K562 (cell line): Measurements from ENCODE around the gene SLC12A3. TPM values are rescaled to one million over a fixed set of nuclear protein-coding genes. Genes with fewer than 3 reads are reported as not detected.

Experiments
- ATAC-seq: fragments of 200-7000 bp; cut with Tn5 transposase; 3 replicates; pipeline ENCODE4 v1.9.1; 2020; ENCODE audit warnings: moderate library complexity
- BruUV-seq: library from RNA; stranded (reverse); fragments of 400-500 nt; replicated peaks from 2 replicates; lab custom pipeline; 2021; lab: Mats Ljungman, UMichigan
- CTCF ChIA-PET: fragments of 300-600 bp; formaldehyde crosslinking; extraction: SDS; loops from one replicate; lab custom pipeline; 2021; ENCODE audit warnings: low intra/inter-chr PET ratio; lab: Yijun Ruan, JAX
- POLR2A ChIA-PET: fragments of 300-600, 350-650 bp; sonication (Branson Sonifier 250); formaldehyde crosslinking; extraction: SDS; loops from one replicate; lab custom pipeline; 2021; ENCODE audit warnings: antibody characterized with exemption, inconsistent platforms; lab: Yijun Ruan, JAX
- DNase-seq, 4 experiments: peaks; one replicate each; pipeline versions ENCODE4 v3.0.0 to v3.0.0-alpha.2; 2011 to 2018; ENCODE audit warnings: low spot score in 3 of 4, mixed read lengths in 3 of 4; ENCODE audit errors: extremely low read depth in 1 of 4
- FAIRE-seq: peaks from 2 replicates; lab custom pipeline; 2011; peaks lifted over from hg19 to GRCh38; lab: Jason Lieb, UNC
- H2AFZ ChIP-seq: 2 replicates; pipeline ENCODE4 v1.6.0; 2011; ENCODE audit warnings: low read depth, low read length, control low read depth, inconsistent platforms
- H3K27ac ChIP-seq: fragments of 200-600 bp; 3 replicates; pipeline ENCODE4 v1.8.0; 2011; ENCODE audit warnings: low read depth, mild to moderate bottlenecking, control low read depth, inconsistent platforms, low read length, moderate library complexity, mixed read lengths; ENCODE audit errors: extremely low read depth
- H3K27me3 ChIP-seq, 2 experiments: fragments of 300-600 bp in 1 of 2; 2 replicates in 1 of 2; 3 replicates in 1 of 2; pipeline versions ENCODE4 v1.6.0 to v1.8.0; 2011; ENCODE audit warnings: inconsistent platforms in 2 of 2, low read length in 2 of 2, mild to moderate bottlenecking in 1 of 2, mixed read lengths in 1 of 2, moderate library complexity in 1 of 2; ENCODE audit not compliant: control insufficient read depth in 2 of 2, insufficient read depth in 2 of 2
- H3K36me3 ChIP-seq: fragments of 300-600 bp; 3 replicates; pipeline ENCODE4 v1.8.0; 2011; ENCODE audit warnings: mild to moderate bottlenecking, low read length, inconsistent platforms; ENCODE audit not compliant: control insufficient read depth, insufficient read depth
- H3K4me1 ChIP-seq, 2 experiments: fragments of 200-600 bp in 1 of 2; replicated peaks in 1 of 2; 2 replicates in 1 of 2; 3 replicates in 1 of 2; pipeline versions ENCODE4 v1.5.1 to v1.8.0; 2011; ENCODE audit warnings: inconsistent platforms in 2 of 2, low read length in 2 of 2, mild to moderate bottlenecking in 1 of 2, mixed read lengths in 1 of 2, moderate library complexity in 1 of 2; ENCODE audit not compliant: control insufficient read depth in 2 of 2, insufficient read depth in 2 of 2
- H3K4me2 ChIP-seq: 2 replicates; pipeline ENCODE4 v1.6.1; 2011; ENCODE audit warnings: low read length, control low read depth, inconsistent platforms, mixed read lengths; ENCODE audit not compliant: insufficient read depth
- H3K4me3 ChIP-seq: fragments of 200-600 bp; sonication (generic), shearing (Covaris generic); 2 replicates; pipeline ENCODE4 v1.5.1; 2016; ENCODE audit warnings: control low read depth, inconsistent platforms
- H3K79me2 ChIP-seq: fragments of 200-600 bp; 3 replicates; pipeline ENCODE4 v1.8.0; 2011; ENCODE audit warnings: low read length, inconsistent platforms; ENCODE audit not compliant: control insufficient read depth, insufficient read depth
- H3K9ac ChIP-seq, 2 experiments: 2 replicates each; pipeline versions ENCODE4 v1.6.0 to v1.6.1; 2011; ENCODE audit warnings: low read depth in 2 of 2, low read length in 2 of 2, control low read depth in 1 of 2, inconsistent platforms in 1 of 2, mild to moderate bottlenecking in 1 of 2, mixed read lengths in 1 of 2; ENCODE audit not compliant: insufficient read depth in 1 of 2
- H3K9me1 ChIP-seq: one replicate; pipeline ENCODE4 v1.6.0; 2011; ENCODE audit warnings: inconsistent platforms, mild to moderate bottlenecking, low read length, moderate library complexity; ENCODE audit not compliant: control insufficient read depth, insufficient read depth
- H3K9me3 ChIP-seq: replicated peaks from 2 replicates; pipeline ENCODE4 v1.5.1; 2011; ENCODE audit warnings: low read depth, low read length, inconsistent platforms; ENCODE audit not compliant: control insufficient read depth, insufficient read depth
- H4K20me1 ChIP-seq: replicated peaks from 2 replicates; pipeline ENCODE4 v1.6.1; 2011; ENCODE audit warnings: low read length, inconsistent platforms, mixed read lengths; ENCODE audit not compliant: control insufficient read depth, insufficient read depth
- ATF7 ChIP-seq: fragments of 450-650 bp; IDR thresholded peaks from 2 replicates; pipeline ENCODE4 v1.7.1; 2014; ENCODE audit warnings: mild to moderate bottlenecking, moderate library complexity
- BCLAF1 ChIP-seq, 2 experiments: fragments of 450-650 bp in 1 of 2; IDR thresholded peaks; 2 replicates each; pipeline ENCODE4 v1.6.1; 2011 to 2017; ENCODE audit warnings: low read depth in 2 of 2, antibody characterized with exemption in 1 of 2, borderline replicate concordance in 1 of 2, low read length in 1 of 2, mild to moderate bottlenecking in 1 of 2, mixed read lengths in 1 of 2; ENCODE audit not compliant: control insufficient read depth in 1 of 2
- HNRNPL ChIP-seq: fragments of 200-400 bp; formaldehyde crosslinking; IDR thresholded peaks from 2 replicates; pipeline ENCODE4 v1.6.1; 2017; ENCODE audit warnings: low read depth, mild to moderate bottlenecking, low read length
- KDM5B ChIP-seq: fragments of 200-600 bp; sonication (generic); IDR thresholded peaks from 2 replicates; pipeline ENCODE4 v1.6.1; 2012; ENCODE audit warnings: low read depth, mild to moderate bottlenecking, moderate library complexity, low read length, control low read depth, inconsistent platforms; ENCODE audit not compliant: insufficient replicate concordance
- MAZ ChIP-seq, 2 experiments: fragments of 450-650 bp in 1 of 2; sonication (generic) in 1 of 2; formaldehyde crosslinking; IDR thresholded peaks in 1 of 2; conservative IDR thresholded peaks in 1 of 2; 2 replicates each; pipeline versions ENCODE4 v1.4.0 to v1.5.0; 2020; ENCODE audit warnings: mild to moderate bottlenecking in 1 of 2, missing genetic modification reagents in 1 of 2
- POLR2G ChIP-seq: fragments of 200-400 bp; formaldehyde crosslinking; IDR thresholded peaks from 2 replicates; pipeline ENCODE4 v1.6.1; 2017; ENCODE audit warnings: low read depth, mild to moderate bottlenecking, antibody characterized with exemption, low read length, moderate library complexity
- POLR3A ChIP-seq: IDR thresholded peaks from 2 replicates; pipeline ENCODE4 v1.6.1; 2011; ENCODE audit warnings: borderline replicate concordance, mild to moderate bottlenecking, moderate library complexity; ENCODE audit not compliant: insufficient read length, insufficient read depth; ENCODE audit errors: extremely low read depth
- STAT5A ChIP-seq: IDR thresholded peaks from 2 replicates; pipeline ENCODE4 v1.6.1; 2012; ENCODE audit warnings: low read length, inconsistent platforms, borderline replicate concordance
- ZNF121 ChIP-seq: sonication (generic); formaldehyde crosslinking; conservative IDR thresholded peaks from 2 replicates; pipeline ENCODE4 v1.8.0; 2022; ENCODE audit warnings: missing genetic modification reagents
- ZNF224 ChIP-seq: sonication (generic); formaldehyde crosslinking; IDR thresholded peaks from 2 replicates; pipeline ENCODE4 v1.8.0; 2022; ENCODE audit warnings: mild to moderate bottlenecking, missing genetic modification reagents
- ZNF445 ChIP-seq: fragments of 250-450 bp; sonication (Bioruptor Pico); IDR thresholded peaks from 2 replicates; pipeline ENCODE4 v1.4.0; 2020; ENCODE audit warnings: low read depth, mild to moderate bottlenecking, moderate library complexity
- ZNF57 ChIP-seq: fragments of 450-650 bp; formaldehyde crosslinking; IDR thresholded peaks from 2 replicates; pipeline ENCODE4 v1.4.0; 2020; ENCODE audit warnings: mild to moderate bottlenecking, moderate library complexity
- ZNF76 ChIP-seq: fragments of 250-450 bp; sonication (Bioruptor Pico); IDR thresholded peaks from 2 replicates; pipeline ENCODE4 v1.4.0; 2020; ENCODE audit warnings: mild to moderate bottlenecking, moderate library complexity, borderline replicate concordance
- WGBS: fragments of 100-300 bp; shearing (Covaris generic); methylation state at CpG from one replicate; pipeline ENCODE4 v1.1.6; 2016; ENCODE audit warnings: low coverage, mixed read lengths; ENCODE audit not compliant: insufficient coverage; ENCODE audit errors: missing lambda C conversion rate; 5-methylcytosine and 5-hydroxymethylcytosine counted together
- in situ Hi-C: fragments of 300-500 bp; cut with MboI; formaldehyde crosslinking; loops from 4 replicates; pipeline ENCODE4 v1.15.0; 2018; ENCODE audit warnings: inconsistent platforms, mixed read lengths
- intact Hi-C: fragments of 100-400 bp; cut with micrococcal nuclease; formaldehyde crosslinking; loops from 2 replicates; pipeline ENCODE4 v1.14.2; 2022
- polyA plus RNA-seq, 8 experiments: library from polyadenylated mRNA; depleted of rRNA in 4 of 8; stranded (reverse) in 5 of 8; unstranded in 3 of 8; fragments of >200 nt; fragmentation: Nextera tagmentation in 2 of 8; fragmentation: Illumina TruSeq in 1 of 8; extraction: Ambion mirVana in 2 of 8; extraction: Trizol in 1 of 8; gene quantifications; 2 replicates each; pipeline versions ENCODE4 v1.2.1 to v1.2.3, GENCODE V29; 2011 to 2014; ENCODE audit warnings: inconsistent platforms in 1 of 8, missing spikeins in 1 of 8
- total RNA-seq, 7 experiments: library from RNA; depleted of rRNA in 6 of 7; stranded (reverse); fragments of >200 nt in 6 of 7; fragmentation: Illumina TruSeq in 2 of 7; extraction: Trizol in 2 of 7; gene quantifications; 2 replicates each; pipeline versions ENCODE4 v1.2.1 to v1.2.3, GENCODE V29; 2011 to 2021; ENCODE audit warnings: low replicate concordance in 1 of 7
- TF ChIP-seq, protein P1 (sequence below): sonication (generic); formaldehyde crosslinking; IDR thresholded peaks from 2 replicates; pipeline ENCODE4 v1.8.0; 2022; ENCODE audit warnings: mild to moderate bottlenecking, missing genetic modification reagents

The SLC12A3 gene
- total and polyA plus RNA-seq, 9 of the 15 experiments (the other 6 are each of a cell fraction or from before 2014, with no cell fraction given), result not detected

DNA sequence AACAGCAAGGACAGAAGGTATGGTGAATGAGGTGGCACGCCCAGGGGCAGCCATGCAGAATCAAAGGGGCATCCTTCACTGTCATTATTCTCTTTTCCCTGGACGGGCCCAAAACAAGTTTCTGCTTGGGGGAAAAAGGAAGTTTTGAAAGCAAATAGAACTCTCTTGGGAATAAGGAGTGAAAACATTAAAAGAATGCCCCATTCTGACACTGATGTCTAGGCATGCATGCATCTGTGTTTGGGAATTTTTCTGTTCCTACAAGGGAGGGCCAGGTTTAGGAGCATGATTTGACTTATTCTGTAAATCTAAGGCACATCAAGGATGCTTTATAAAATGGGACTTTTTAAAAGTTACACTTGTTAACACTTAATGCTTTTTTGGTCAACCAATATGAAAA, 34.3 kb upstream of the SLC12A3 start:
- Histone ChIP-seq H3K4me2 (no peak overlapping the region), H3K4me3 (no peak overlapping the region)

More for the DNA sequence above, 34.3 kb upstream of the SLC12A3 start:
- DNase-seq (no peak), FAIRE-seq (no peak), ATAC-seq (no peak)
- no peak overlapping the region for H3K27ac ChIP-seq
- POLR2A ChIA-PET, result interaction anchor here (0.7 kb wide), 1 partner anchor 12 kb away, joined by 3 read pairs; no protein-coding TSS in a partner anchor
- in situ Hi-C loops, result no loop called here
- H3K9me1 ChIP-seq, result no peaks in the 10 kb centered on the region
- BruUV-seq, result no TSS peak
- no peaks in the 10 kb centered on the region for H3K27me3 ChIP-seq
- CTCF ChIA-PET, result no interaction called here
- H4K20me1 ChIP-seq, result no peaks in the 10 kb centered on the region
- H3K9ac ChIP-seq, result no peak overlapping the region
- H3K4me1 ChIP-seq, result peaks cover 0 to 6% of the 10 kb centered on the region in 2 experiments; a peak in 3 of 5 replicates
- no peaks in the 10 kb centered on the region for H3K79me2 ChIP-seq
- H3K36me3 ChIP-seq, result peaks cover 85% of the 10 kb centered on the region
- H2AFZ ChIP-seq, result no peak overlapping the region
- 64% methylated on average over 2 of the region's 2 CpGs for WGBS
- H3K9me3 ChIP-seq, result no peaks in the 10 kb centered on the region
- TF ChIP-seq ZNF57 (CRISPR knock-in tag) (no peak), ZNF224 (CRISPR knock-in tag) (no peak), ATF7 (no peak), ZNF76 (CRISPR knock-in tag) (no peak), MAZ (CRISPR knock-in tag; conservative IDR thresholded peaks at IDR 0.05 in 1 of 2, IDR thresholded peaks at IDR 0.05 in 1 of 2) (no peak), ZNF121 (CRISPR knock-in tag) (no peak), BCLAF1 (IDR thresholded peaks at IDR 0.05; ENCODE audit: borderline replicate concordance in 1 of 2, control insufficient read depth in 1 of 2, low read depth in 2 of 2, low read length in 1 of 2) (no peak), POLR3A (no peak), HNRNPL (no peak), POLR2G (no peak), KDM5B (no peak), STAT5A (no peak), ZNF445 (CRISPR knock-in tag) (no peak)
- TF ChIP-seq, protein P1, sequence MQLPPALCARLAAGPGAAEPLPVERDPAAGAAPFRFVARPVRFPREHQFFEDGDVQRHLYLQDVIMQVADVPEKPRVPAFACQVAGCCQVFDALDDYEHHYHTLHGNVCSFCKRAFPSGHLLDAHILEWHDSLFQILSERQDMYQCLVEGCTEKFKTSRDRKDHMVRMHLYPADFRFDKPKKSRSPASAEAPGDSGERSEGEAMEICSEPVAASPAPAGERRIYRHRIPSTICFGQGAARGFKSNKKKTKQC (CRISPR knock-in tag), result no peak
- intact Hi-C loops, result no loop called here
